Vagina (tissue), 2 donors: ENCODE data around the gene PRRT3.

ENCODE experiments used
- CTCF ChIP-seq, 3 experiments: fragments of 450-650 bp in 2 of 3; fragments of 200-600 bp in 1 of 3; sonication (generic) in 1 of 3; IDR thresholded peaks; one replicate each; pipeline ENCODE4 v1.5.1; 2017 to 2019; ENCODE audit warnings: antibody characterized with exemption in 3 of 3, mild to moderate bottlenecking in 2 of 3, moderate library complexity in 2 of 3
- POLR2A ChIP-seq, 2 donors: fragments of 450-650 bp; IDR thresholded peaks; one replicate each; pipeline ENCODE4 v1.6.1; 2017; ENCODE audit warnings: antibody characterized with exemption in 2 of 2, mild to moderate bottlenecking in 2 of 2, moderate library complexity in 2 of 2
- POLR2AphosphoS5 ChIP-seq, 2 donors: sonication (generic); formaldehyde crosslinking; IDR thresholded peaks; one replicate each; pipeline ENCODE4 v1.9.0; 2017; ENCODE audit warnings: antibody characterized with exemption in 2 of 2, mild to moderate bottlenecking in 2 of 2, low read depth in 1 of 2; ENCODE audit not compliant: insufficient read depth in 1 of 2

GRCh38 chr3:9934993-9935392 lies 17.2 kb downstream of the PRRT3 start:
- no peak for TF ChIP-seq CTCF (IDR thresholded peaks at IDR 0.05)
- no peak for TF ChIP-seq POLR2A (IDR thresholded peaks at IDR 0.05)
- no peak for TF ChIP-seq POLR2AphosphoS5 (IDR thresholded peaks at IDR 0.05; ENCODE audit: insufficient read depth in 1 of 2, low read depth in 1 of 2)
